GM12892 (cell line): ENCODE measurements around the gene RASGRP2. TPM values are rescaled to one million over a fixed set of nuclear protein-coding genes. Genes with fewer than 3 reads are reported as not detected.

Source experiments
- DNase-seq: peaks from one replicate; pipeline ENCODE4 v3.0.0; 2011; ENCODE audit not compliant: insufficient read length
- FAIRE-seq: peaks from 2 replicates; lab custom pipeline; 2011; peaks lifted over from hg19 to GRCh38; lab: Jason Lieb, UNC
- POLR2A ChIP-seq: IDR thresholded peaks from 2 replicates; pipeline ENCODE4 v1.6.1; 2011; ENCODE audit warnings: low read depth, low read length, control low read depth
- POLR2AphosphoS5 ChIP-seq: IDR thresholded peaks from 2 replicates; pipeline ENCODE4 v1.6.1; 2011; ENCODE audit warnings: low read depth, low read length, control low read depth
- TAF1 ChIP-seq: IDR thresholded peaks from 2 replicates; pipeline ENCODE4 v1.6.1; 2011; ENCODE audit warnings: low read depth, mild to moderate bottlenecking, control low read depth, low read length, borderline replicate concordance
- polyA plus RNA-seq: library from polyadenylated mRNA; unstranded; fragments of >200 nt; gene quantifications from one replicate; pipeline ENCODE4 v1.2.1, GENCODE V29; 2012; ENCODE audit warnings: missing spikeins, inconsistent platforms; ENCODE audit not compliant: missing spikeins

RASGRP2 gene
- polyA plus RNA-seq: 2.4 TPM

GRCh38 chr11:64743591-64744543, at the start of gene RASGRP2:
RASGRP2 (minus strand) TSS chr11:64744142; CDS start chr11:64742866, 1,276 bp downstream.
- TF ChIP-seq TAF1: no peak
- TF ChIP-seq POLR2AphosphoS5: no peak
- no peak for TF ChIP-seq POLR2A
- DNase-seq (no peak), FAIRE-seq (peak; percentile 97)

- DNase-seq (peak; percentile 16), FAIRE-seq (no peak)
- TF ChIP-seq POLR2A: no peak
- TF ChIP-seq TAF1: no peak
- no peak for TF ChIP-seq POLR2AphosphoS5
These were observed 48.5 kb upstream of the RASGRP2 start for GRCh38 chr11:64792482-64792881.

- DNase-seq: no peak
- TF ChIP-seq POLR2AphosphoS5: no peak
- TF ChIP-seq POLR2A: no peak
- no peak for TF ChIP-seq TAF1
- FAIRE-seq: no peak
These were observed 47.9 kb upstream of the RASGRP2 start for GRCh38 chr11:64791781-64792291.

- FAIRE-seq (no peak), DNase-seq (peak; percentile 8)
- TF ChIP-seq POLR2A: no peak
- no peak for TF ChIP-seq POLR2AphosphoS5
- no peak for TF ChIP-seq TAF1
These were observed 46.5 kb upstream of the RASGRP2 start for GRCh38 chr11:64790205-64791095.

- no peak for TF ChIP-seq POLR2AphosphoS5
- no peak for TF ChIP-seq POLR2A
- no peak for TF ChIP-seq TAF1
- FAIRE-seq: no peak
- peak; percentile 5 for DNase-seq
These were observed 45.6 kb upstream of the RASGRP2 start for GRCh38 chr11:64789331-64790204.

GRCh38 chr11:64788321-64789215, 44.6 kb upstream of the RASGRP2 start:
- TF ChIP-seq POLR2A (no peak), TAF1 (no peak), POLR2AphosphoS5 (no peak)
- FAIRE-seq: no peak

GRCh38 chr11:64787526-64788320, 43.8 kb upstream of the RASGRP2 start:
- DNase-seq (peak; percentile 75), FAIRE-seq (peak; percentile 27)
- no peak for TF ChIP-seq TAF1
- no peak for TF ChIP-seq POLR2A
- TF ChIP-seq POLR2AphosphoS5: no peak

More at GRCh38 chr11:64788321-64789215, 44.6 kb upstream of the RASGRP2 start:
- DNase-seq: peak; percentile 12

GRCh38 chr11:64786308-64786707, 42.4 kb upstream of the RASGRP2 start:
- DNase-seq (no peak), FAIRE-seq (no peak)
- TF ChIP-seq TAF1: no peak
- no peak; the same call in 1 of the 2 replicates for TF ChIP-seq POLR2AphosphoS5
- peak; percentile 39; the same call in 1 of the 2 replicates for TF ChIP-seq POLR2A
